ENCODE data around the gene HNRNPUL1. TPM values are rescaled to one million over a fixed set of nuclear protein-coding genes. Genes with fewer than 3 reads are reported as not detected.

Gene HNRNPUL1
- total RNA-seq, 1 experiment from 2014 or later, result 266 TPM

DNA sequence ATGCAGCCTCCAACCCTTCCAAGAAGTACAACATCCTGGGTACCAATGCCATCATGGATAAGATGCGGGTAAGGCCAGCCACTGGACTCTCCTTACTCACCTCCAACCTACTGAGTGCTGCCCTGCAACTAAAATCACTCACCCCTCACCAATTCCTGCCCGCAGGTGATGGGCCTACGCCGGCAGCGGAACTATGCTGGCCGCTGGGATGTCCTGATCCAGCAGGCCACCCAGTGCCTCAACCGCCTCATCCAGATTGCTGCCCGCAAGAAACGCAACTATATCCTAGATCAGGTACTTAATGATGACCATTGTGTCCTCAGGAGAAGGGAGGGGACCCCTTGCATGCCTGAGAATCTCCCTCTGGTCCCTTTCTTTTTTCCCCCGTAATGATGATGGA is 30.2 kb downstream of the HNRNPUL1 start:
- Histone ChIP-seq H3K4me1 (replicated peaks; ENCODE audit: insufficient read depth) (no peaks in the 10 kb centered on the region), H3K79me2 (ENCODE audit: low read depth) (no peaks in the 10 kb centered on the region), H3K36me3 (ENCODE audit: low read depth) (peaks cover 53% of the 10 kb centered on the region), H3K9me3 (ENCODE audit: insufficient read depth, low read depth) (no peaks in the 10 kb centered on the region), H3K4me3 (no peak overlapping the region), H4K20me1 (ENCODE audit: insufficient read depth) (peaks cover 18% of the 10 kb centered on the region), H3K9me2 (ENCODE audit: insufficient read depth) (no peaks in the 10 kb centered on the region), H3K4me2 (no peak overlapping the region), H3K27me3 (ENCODE audit: insufficient read depth, low read depth) (no peaks in the 10 kb centered on the region), H3F3A (ENCODE audit: insufficient read depth, low read depth) (peaks cover 10% of the 10 kb centered on the region; the same call in 1 of the 2 replicates), H3K27ac (no peak overlapping the region), H2AFZ (no peak overlapping the region)
- no TSS peak for BruUV-seq (replicated peaks)
- no peak for DNase-seq
- TF ChIP-seq, protein P1, sequence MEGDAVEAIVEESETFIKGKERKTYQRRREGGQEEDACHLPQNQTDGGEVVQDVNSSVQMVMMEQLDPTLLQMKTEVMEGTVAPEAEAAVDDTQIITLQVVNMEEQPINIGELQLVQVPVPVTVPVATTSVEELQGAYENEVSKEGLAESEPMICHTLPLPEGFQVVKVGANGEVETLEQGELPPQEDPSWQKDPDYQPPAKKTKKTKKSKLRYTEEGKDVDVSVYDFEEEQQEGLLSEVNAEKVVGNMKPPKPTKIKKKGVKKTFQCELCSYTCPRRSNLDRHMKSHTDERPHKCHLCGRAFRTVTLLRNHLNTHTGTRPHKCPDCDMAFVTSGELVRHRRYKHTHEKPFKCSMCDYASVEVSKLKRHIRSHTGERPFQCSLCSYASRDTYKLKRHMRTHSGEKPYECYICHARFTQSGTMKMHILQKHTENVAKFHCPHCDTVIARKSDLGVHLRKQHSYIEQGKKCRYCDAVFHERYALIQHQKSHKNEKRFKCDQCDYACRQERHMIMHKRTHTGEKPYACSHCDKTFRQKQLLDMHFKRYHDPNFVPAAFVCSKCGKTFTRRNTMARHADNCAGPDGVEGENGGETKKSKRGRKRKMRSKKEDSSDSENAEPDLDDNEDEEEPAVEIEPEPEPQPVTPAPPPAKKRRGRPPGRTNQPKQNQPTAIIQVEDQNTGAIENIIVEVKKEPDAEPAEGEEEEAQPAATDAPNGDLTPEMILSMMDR (conservative IDR thresholded peaks at IDR 0.05), result no peak
- no peak for TF ChIP-seq EZH2 (IDR thresholded peaks at IDR 0.05; ENCODE audit: low read depth)
- POLR2A ChIA-PET (ENCODE audit: unreplicated experiment), result no interaction called here
- CTCF ChIA-PET, result interaction anchor here (0.8 kb wide), 1 partner anchor 32 kb away, joined by 3 read pairs; no protein-coding TSS in a partner anchor
- intact Hi-C loops (cut with micrococcal nuclease; ENCODE audit: unreplicated experiment), result no loop called here

DNA sequence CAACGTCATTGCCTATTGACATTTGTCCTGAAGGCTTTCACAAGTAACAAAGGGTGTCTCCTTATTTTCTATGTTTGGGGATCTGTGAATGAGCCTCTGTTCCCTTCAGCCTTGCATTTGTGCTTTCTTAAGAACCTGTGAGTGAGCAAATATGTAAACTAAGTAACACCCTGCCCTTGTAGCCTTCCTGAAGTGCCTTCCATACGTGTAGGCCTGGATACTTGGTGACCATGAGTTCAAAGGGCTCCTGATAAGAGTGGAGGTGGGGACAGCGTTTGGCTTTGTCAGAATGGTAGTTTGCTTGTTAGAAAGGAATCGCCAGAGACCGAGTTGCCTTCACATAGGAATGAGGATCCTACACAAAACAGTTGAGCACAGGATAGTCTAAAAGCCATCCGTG is 31.3 kb downstream of the HNRNPUL1 start:
- H2AFZ ChIP-seq, result no peak overlapping the region
- DNase-seq, result no peak
- H3K9me2 ChIP-seq (ENCODE audit: insufficient read depth), result no peaks in the 10 kb centered on the region
- intact Hi-C loops (cut with micrococcal nuclease; ENCODE audit: unreplicated experiment), result no loop called here
- H3F3A ChIP-seq (ENCODE audit: insufficient read depth, low read depth), result peaks cover 16% of the 10 kb centered on the region; the same call in 1 of the 2 replicates
- H3K79me2 ChIP-seq (ENCODE audit: low read depth), result no peaks in the 10 kb centered on the region
- peaks cover 18% of the 10 kb centered on the region for H4K20me1 ChIP-seq (ENCODE audit: insufficient read depth)
- no peak overlapping the region for H3K4me3 ChIP-seq
- H3K36me3 ChIP-seq (ENCODE audit: low read depth), result peaks cover 50% of the 10 kb centered on the region
- CTCF ChIA-PET, result interaction anchor here (0.6 kb wide), 1 partner anchor 91 kb away, joined by 3 read pairs; no protein-coding TSS in a partner anchor
- POLR2A ChIA-PET (ENCODE audit: unreplicated experiment), result no interaction called here
- TF ChIP-seq, protein P1 (conservative IDR thresholded peaks at IDR 0.05), result no peak
- no peak for TF ChIP-seq EZH2 (IDR thresholded peaks at IDR 0.05; ENCODE audit: low read depth)
- H3K4me2 ChIP-seq, result no peak overlapping the region
- no peaks in the 10 kb centered on the region for H3K4me1 ChIP-seq (replicated peaks; ENCODE audit: insufficient read depth)
- no peaks in the 10 kb centered on the region for H3K9me3 ChIP-seq (ENCODE audit: insufficient read depth, low read depth)
- no TSS peak for BruUV-seq (replicated peaks)
- H3K27me3 ChIP-seq (ENCODE audit: insufficient read depth, low read depth), result no peaks in the 10 kb centered on the region
- no peak overlapping the region for H3K27ac ChIP-seq

DNA sequence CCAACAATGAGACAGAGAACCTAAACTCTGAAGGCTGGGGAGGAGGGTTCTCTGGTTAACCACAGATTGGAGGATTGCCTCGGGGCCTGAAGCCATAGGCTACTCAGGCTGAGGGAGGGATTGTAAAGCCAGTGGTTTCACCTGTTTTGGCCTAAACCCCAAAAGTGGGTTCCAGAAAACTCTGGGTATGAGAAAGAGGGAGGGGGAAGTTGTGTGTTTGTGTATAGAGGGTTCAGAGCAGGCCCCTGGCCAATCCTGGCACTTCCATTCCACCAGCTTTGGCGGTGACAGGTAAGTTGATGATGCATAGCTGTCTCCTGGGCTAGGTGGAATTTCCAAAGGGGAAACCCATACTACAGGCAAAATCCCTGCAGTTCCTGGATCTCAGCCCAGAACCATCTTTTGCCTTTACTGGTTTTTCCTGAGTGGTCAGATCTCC is 32.3 kb downstream of the HNRNPUL1 start:
- peak; percentile 46 to 49 for DNase-seq
- H3K36me3 ChIP-seq (ENCODE audit: low read depth), result peaks cover 51% of the 10 kb centered on the region
- H3K4me3 ChIP-seq, result no peak overlapping the region
- no peaks in the 10 kb centered on the region for H3K27me3 ChIP-seq (ENCODE audit: insufficient read depth, low read depth)
- BruUV-seq (replicated peaks), result no TSS peak
- ChIA-PET CTCF (no interaction called here), POLR2A (ENCODE audit: unreplicated experiment) (no interaction called here)
- H3K9me2 ChIP-seq (ENCODE audit: insufficient read depth), result no peaks in the 10 kb centered on the region
- intact Hi-C loops (cut with micrococcal nuclease; ENCODE audit: unreplicated experiment), result no loop called here
- no peaks in the 10 kb centered on the region for H3K9me3 ChIP-seq (ENCODE audit: insufficient read depth, low read depth)
- peaks cover 18% of the 10 kb centered on the region; the same call in 1 of the 2 replicates for H3F3A ChIP-seq (ENCODE audit: insufficient read depth, low read depth)
- TF ChIP-seq, protein P1 (conservative IDR thresholded peaks at IDR 0.05), result no peak
- TF ChIP-seq EZH2 (IDR thresholded peaks at IDR 0.05; ENCODE audit: low read depth), result no peak
- H3K4me1 ChIP-seq (replicated peaks; ENCODE audit: insufficient read depth), result no peaks in the 10 kb centered on the region
- H3K4me2 ChIP-seq, result no peak overlapping the region
- H2AFZ ChIP-seq, result no peak overlapping the region
- H3K27ac ChIP-seq, result no peak overlapping the region
- H3K79me2 ChIP-seq (ENCODE audit: low read depth), result no peaks in the 10 kb centered on the region
- H4K20me1 ChIP-seq (ENCODE audit: insufficient read depth), result peaks cover 18% of the 10 kb centered on the region
